ENCODE results near the gene PSMG3.
"Not testable (repeated sequence)": the region's sequence is repeated elsewhere in the genome, so short reads cannot be mapped to it uniquely, and the experiment has no call there.

PSMG3 gene

DNA sequence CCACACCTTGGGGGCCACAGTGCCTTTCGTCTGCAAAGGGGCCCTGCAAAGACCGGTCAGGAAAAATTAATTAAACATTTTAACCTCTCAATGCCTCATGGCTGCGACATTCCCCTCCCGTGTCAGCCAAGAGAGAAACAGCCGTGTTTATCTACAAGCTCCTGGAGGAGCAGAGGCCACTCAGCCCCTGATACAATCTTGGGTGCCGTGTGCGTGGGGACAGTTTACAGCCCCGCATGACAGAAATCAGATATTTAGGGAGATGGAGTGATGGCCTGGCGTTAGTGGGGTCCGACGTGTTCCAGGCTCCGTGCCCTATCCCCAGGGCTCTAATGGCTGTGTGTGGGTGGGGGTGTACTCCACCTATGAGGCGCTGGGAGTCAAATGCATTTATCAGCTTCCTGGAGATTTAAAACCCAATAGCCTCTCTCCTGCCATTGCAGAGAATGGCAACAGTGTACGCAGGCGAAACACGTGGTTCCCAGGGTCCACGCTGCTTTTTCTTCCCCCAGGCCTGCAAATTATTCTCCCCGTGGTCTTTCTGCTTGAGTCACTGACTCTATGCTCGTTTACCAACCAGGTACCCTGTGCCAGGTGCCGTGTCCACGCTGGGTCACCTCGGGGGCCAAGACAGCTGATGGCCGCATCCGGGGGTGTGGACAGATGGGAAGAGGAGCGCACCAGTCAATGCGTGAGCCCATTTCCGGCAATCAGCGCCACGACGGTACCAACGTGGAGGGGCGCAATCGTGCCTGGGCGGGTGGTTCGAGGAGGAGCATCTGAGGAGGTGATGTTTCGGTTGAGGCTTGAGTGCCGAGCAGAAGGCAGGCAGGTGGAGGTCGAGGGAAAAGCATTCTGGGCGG lies 26.6 kb upstream of the PSMG3 start:
- DNase-seq = no peak

DNA sequence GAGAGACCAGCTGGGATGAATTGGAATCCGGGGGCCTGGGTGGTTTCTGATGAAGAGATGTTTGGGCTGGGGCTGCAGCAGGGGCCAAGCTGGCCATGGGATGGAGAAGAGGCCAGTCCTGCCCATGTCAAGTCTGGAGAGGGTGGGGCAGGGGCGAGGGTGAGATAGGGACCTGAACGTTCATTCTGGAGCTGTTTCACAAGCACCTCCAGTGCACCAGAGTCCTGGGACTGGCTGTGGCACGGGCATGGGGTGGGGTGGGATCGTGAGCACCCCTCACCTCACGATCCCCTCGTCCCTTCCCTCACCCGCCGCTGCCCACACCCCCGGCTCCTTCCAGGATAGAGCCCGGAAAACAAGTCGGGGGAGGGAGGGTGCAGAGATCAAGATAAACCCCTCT lies 25.8 kb upstream of the PSMG3 start:
- no peak for DNase-seq

DNA sequence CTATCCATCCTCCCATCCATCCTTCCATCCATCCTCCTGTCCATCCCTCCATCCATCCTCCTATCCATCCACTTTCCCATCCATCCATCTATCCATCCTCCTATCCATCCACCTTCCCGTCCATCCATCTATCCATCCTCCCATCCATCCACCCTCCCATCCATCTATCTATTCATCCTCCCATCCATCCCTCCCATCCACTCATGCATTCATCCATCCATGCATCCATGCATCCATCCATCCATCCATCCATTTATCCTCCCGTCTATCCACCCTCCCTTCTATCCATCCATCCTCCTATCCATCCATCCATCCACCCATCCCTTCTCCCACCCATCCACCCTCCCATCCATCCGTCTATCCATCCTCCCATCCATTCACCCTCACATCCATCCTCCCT lies 25.2 kb upstream of the PSMG3 start:
- DNase-seq = no peak

DNA sequence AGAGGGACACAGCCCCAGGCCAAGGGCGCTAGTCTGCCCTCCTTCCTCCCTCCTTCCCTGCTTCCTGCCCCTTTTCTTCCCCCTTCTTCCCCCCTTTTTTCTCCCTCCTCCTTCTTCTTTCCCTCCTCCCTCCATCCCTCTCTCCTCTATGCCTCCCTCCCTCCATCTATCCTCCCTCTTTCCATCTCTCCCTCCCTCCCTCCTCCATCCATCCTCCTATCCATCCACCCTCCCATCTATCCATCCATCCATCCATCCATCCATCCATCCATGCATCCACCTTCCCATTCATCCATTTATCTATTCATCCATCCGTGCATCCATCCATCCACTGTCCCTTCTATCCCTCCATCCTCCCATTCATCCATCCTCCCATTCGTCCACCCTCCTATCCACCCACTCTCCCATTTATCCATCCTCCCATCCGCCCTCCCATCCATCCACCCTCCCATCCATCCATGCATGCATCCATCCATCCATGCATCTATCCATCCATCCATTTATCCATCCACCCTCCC lies 24.1 kb upstream of the PSMG3 start:
- DNase-seq = no peak

DNA sequence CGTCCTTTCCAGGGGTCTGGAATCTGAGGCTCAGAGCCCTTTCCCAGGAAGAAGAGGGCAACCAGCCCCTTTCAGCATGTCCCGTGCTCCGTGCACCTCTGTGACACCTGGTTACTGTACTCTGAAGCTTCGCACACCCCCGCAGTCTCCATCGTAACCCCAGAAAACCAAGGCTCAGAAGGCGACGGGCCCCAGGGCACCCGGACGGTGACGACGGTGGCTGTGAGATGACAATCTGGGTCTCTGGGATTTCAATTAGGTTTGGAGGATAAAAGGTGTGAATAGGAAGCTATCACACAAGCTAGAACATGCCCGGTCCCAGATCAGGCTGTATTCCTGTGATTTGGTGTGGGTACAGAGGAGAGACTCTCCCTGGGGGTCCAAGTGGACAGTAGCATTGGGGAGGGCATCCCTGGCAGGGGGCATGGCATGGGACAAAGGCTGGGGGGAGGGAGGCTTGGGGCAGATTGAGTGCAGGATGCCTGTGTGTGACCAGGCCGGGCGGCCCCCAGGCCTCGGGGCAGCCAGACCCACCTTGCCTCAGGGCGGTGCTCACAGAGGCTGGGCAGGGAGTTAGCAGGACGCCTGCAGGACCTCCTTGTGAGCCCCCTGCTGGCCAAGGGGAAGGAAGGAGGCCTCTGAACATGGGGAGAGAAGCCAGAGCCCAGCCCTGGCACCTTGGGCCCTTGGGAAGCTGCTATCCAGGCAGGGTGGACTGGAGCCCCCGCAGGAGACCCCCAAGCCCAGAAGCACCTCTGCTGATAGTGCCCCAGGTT lies 23.4 kb upstream of the PSMG3 start:
- no peak for DNase-seq

DNA sequence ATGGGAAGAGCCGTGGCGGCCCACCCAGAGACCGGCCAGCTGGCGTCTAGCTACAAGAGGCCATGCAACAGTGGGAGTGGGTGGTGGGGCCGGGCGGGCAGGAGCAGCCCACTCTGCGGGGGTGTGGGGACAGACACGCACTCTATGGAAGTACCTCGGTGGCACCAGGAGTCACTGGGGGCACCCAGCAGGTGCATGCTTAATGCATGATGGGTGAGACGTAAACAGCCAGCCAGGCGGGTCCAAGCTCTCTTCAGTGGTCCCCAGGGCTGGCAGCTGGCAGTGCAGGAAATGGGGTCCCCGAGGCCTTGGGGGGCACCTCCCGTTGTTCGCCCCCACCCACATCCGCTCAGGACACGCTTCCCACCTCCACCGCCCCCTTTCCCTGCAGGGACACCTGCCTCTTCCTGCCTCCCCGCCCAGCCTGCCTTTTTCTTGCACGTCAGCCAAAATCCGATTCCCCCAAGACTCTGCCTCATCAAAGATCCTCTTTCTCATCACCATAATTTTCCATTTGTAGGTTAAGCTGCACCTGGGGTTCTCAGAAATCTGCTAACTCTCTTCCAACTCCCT lies 22.6 kb upstream of the PSMG3 start:
- no peak for DNase-seq

DNA sequence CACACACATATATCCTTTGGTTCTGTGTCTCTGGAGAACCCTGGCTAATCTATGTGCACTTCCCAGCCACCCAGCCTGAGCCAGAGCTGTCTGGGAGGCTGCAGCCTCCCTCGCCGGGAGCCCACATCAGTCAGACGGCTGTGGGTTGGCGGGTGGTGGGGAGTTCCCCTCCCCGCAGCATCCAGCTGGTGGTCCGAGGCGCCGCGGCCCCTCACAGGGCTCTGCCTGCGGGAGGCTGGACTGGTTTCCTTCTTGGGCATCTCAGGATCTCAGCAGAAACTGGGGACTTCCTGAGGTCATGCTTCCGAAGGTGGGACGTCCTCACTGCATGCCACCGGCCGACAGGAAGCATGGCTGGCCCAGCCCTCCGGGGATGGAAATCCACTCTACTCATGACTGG lies 22.0 kb upstream of the PSMG3 start:
- no peak for DNase-seq

DNA sequence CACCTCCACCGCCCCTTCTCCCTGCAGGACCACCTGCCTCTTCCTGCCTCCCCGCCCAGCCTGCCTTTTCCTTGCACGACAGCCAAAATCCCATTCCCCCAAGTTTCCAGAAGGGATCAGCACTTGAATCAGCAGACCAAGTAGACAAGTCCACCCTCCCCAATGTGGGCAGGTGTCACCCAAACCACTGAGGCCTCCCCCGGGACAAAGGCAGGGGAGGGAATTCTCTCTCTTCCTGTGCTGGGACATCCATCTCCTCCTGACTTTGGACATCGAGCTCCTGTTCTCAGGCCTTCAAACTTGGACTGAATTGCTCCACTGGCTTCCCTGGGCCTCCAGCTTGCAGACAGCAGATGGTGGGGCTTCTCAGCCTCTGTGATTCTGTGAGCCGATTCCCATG lies 21.6 kb upstream of the PSMG3 start:
- DNase-seq = no peak

DNA sequence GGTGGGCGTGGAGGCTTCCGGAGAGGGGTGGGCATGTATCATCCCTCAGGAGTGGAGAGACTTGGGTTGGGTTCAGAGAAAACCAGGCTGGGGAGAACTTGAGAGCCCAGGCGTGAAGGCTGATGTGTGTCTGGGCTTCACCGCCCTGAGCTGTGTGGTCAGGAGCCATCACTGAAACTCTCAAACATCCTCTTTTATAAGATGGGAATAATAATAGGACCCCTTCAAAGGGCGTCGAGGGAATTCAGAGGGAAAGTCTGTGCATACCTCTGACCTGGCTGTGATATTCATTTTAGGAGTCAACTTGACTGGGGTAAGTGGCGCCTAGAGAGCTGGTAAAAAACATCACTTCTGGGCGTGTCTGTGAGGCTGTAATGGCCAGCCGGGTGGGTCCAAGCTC lies 21.1 kb upstream of the PSMG3 start:
- DNase-seq = no peak

DNA sequence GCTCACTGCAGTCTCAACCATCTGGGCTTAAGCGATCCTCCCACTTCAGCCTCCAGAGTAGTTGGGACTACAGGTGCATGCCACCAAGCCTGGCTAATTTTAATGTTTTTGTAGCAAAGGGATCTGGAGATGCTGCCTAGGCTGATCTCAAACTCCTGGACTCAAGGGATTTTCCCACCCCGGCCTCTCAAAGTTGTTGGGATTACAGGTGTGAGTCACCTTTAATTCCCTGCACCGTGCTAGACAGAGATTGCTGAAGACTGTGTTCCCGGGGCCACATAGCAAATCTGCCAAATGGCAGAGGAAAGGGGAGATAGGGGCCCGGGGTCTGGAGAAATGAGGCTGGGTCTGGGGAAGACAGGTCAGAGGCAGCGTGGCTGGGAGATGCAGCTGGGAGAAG lies 20.6 kb upstream of the PSMG3 start:
- DNase-seq = no peak

DNA sequence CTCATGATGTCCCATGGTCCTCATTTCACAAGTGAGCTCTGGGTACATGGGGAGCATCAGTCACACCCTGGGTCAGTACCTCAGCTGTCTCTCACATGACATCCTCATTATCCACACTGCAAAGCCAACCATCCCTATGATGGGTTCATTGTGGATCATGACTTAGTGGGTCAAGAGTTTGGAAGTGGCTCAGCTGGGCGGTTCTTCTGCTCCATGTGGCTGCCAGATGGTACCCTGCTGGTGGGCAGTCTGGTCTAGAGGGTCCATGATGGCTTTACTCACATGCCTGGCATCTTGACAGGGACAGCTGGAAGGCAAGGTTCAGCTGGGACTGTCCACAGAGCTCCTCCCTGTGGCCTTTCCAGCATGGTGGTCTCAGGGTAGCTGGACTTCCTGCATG lies 19.1 kb upstream of the PSMG3 start:
- no peak for DNase-seq

DNA sequence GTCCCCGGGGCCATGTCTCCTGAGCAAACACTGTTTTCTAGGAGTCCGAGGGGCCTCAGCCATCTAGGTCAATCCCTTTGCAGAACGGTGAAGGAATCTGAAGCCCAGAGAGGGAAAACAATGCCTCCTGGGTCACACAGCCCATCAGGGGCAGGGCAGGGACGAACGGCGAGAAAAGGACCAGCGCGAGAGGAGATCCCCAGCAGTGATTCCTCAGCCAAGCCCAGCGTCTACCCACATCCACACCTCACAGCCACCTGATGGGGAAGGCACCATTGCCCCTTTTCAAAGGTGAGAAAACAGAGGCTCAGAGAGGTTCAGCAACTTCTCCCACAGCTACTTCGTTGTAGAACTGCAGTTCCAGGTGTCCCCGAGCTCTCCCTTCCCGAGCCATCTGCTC lies 17.9 kb upstream of the PSMG3 start:
- DNase-seq = no peak

DNA sequence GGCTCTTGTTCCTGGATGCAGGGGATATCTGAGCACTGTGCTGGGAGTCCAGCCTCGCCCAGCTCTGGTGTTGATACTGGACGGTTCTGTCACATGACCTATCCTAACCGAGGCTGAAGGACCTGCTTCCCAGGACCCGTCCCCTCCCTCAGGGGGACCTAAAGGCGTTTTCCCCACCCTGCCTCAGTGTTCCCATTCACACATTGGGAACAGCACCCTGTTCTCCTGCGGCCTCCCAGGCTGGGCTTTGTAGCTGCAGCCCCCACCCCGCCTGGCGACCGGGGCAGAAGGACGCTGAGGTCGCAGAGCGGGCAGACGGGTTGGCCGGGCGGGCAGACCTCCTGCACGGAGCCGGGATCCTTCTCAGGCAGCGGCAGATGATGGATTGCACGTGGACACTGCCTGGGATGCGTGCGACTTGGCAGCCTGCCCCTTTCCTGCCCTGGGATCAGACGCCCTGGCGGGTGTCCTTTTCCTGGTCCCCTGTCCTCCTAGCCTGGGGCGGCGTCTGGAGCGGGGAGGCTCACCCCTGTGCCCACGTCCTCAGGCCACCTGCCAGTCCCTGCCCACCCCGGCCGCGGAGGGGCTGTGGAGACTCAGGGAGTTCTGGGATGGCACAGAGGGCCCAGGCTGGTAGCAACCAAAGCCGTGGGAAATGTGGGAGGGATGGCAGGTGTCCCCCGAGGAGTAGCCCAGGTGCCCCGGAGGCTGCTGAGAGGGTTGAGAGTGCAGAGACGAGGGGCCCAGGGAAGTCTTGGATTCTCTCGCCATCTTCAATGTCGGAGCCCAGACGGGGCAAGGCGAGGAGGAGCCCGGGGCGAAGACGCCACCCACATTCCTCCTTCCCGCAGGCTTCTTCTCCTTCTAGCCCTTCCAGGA lies 17.2 kb upstream of the PSMG3 start:
- no peak for DNase-seq

DNA sequence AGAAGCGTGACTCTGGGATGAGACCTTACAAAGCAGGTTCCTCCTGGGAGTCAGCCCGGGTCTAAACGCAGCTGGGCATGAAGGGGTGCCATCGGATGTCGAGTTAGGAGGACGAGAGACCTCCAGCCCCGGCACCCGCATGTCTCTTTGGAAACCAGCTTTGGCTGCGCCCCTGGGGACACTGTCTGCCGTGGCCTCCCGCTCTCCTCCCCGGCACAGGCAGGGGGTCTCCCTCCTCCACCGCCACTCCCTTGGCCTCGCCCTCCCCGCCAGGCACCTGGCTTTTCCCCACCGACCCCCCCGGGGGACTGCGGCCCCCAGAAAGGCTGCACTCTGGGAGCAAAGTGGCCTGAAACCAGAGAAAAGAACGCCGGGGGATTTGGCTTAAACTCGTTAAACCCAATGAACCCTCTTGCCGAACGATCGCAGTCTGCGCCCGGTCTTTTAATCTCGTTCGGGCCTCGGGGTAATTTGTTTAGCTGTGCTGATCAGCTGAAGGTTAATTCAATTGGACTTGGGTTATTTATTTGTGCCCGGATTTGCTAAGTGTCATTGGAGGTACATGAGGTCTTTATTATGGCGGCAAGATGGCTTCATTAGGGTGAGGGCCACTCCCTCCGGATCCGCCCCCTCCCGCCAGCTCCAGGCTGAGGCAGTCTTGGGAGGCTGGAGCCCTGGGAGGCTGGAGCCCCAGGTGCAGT lies 16.4 kb upstream of the PSMG3 start:
- DNase-seq = no peak

DNA sequence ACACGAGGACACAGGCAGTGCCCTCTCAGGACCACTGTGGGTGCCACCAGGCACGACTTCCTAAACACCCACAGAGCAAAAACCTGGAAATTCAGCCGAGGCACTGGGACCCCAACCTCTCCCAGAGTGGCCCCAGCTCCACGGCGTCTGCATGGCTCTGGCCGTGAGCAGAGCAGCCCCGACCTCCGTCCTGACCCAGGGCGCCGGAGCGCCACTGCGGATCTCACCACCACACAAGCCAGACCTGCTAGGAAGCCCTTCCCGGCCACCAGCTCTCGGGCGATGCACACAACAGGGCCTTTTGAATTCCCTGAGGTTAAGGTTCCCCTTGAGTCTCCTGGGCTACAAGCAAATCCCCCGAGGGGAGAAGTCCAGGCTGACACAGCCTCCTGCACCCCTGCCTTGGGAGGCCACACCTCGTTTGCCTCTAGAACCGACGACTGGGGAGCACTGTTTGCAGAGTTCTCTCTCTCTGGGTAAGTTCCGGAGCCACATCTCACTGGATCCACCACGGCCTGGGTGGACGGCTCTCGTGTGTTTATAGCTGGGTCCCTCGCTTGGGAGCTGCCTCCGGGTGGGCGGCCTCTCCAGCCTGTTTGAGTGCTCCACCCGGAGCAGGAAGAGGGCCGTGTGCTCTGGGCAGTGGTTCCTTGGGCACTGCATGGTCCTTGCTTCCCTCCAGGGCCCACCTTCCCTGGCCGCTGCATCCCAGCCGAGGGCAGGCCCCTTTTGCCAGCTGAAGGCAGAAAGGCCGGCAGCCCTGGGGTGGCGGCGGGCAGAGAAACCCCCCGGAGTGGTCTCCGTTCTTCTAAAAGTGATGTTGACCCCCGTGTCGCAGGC lies 15.5 kb upstream of the PSMG3 start:
- DNase-seq = no peak

DNA sequence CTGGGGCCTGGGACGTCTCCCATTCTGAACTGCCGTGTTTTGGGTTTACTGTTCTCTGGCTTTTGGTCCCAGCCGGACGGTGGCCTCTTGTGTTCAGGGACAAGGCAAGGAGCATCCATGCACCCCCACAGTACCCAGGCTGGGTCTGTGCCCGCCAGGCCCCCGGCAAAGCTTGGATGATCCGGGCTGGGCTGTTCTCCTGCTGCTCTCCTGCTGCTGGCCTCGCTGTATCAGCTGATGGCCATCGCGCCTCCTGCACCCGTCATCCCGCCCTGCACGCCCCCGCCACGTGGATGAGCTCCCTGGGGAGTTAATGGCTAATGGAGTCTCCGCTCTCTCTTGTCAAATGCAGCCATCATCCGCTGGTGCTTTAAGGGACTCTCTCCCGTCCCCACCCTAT lies 14.9 kb upstream of the PSMG3 start:
- DNase-seq = no peak

DNA sequence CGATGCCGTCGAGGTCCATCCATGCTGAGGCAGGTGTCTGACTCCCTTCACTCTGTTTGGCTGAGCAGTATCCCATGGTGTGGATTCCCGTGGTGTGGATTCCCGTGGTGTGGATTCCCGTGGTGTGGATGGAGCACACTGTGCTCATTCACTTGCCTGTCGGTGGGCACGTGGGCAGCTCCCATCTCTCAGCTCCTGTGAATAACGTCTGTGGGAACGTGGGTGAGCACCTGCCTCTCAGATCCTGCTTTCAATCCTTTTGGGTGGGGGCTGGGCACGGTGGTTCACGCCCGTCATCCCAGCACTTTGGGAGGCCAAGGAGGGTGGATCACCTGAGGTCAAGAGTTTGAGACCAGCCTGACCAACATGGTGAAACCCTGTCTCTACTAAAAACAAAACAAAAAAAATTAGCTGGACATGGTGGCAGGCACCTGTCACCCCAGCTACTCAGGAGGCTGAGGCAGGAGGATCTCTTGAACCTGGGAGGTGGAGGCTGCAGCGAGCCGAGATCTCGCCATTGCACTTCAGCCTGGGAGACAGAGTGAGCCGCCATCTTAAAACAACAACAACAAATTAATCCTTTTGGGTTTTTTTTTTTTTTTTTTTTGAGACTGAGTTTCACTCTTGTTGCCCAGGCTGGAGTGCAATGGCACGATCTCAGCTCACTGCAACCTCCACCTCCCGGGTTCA lies 13.6 kb upstream of the PSMG3 start:
- not testable (repeated sequence) for DNase-seq

DNA sequence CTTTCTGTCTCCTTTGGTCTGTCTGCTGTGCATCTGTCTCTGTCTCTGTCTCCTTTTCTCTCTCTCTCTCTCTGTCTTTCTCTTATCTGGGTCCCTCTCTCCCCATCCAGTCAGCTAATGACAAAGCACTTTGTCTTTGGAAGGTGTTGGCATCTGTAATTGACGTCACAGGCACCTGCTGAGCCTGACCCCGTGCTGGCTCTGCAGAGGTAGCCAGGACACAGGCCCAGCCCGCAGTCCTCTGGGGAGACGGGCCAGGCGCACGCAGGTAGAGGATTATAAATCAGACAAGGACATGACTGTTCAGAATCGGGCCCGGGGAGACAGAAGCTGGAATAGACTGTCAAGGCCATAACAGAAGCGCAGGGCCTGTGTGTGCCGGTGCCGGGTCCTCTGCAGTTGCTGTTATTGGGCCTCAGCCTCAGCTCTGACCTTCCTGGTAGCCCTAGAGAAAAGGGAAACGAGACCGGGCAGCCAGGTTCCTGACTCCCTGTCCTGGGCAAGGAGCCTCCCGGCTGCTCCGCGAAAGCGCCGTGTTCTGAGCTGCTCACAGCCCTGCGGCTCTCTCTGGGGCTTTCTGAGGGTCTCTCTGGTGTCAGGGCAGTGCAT lies 10.7 kb upstream of the PSMG3 start:
- DNase-seq = no peak

DNA sequence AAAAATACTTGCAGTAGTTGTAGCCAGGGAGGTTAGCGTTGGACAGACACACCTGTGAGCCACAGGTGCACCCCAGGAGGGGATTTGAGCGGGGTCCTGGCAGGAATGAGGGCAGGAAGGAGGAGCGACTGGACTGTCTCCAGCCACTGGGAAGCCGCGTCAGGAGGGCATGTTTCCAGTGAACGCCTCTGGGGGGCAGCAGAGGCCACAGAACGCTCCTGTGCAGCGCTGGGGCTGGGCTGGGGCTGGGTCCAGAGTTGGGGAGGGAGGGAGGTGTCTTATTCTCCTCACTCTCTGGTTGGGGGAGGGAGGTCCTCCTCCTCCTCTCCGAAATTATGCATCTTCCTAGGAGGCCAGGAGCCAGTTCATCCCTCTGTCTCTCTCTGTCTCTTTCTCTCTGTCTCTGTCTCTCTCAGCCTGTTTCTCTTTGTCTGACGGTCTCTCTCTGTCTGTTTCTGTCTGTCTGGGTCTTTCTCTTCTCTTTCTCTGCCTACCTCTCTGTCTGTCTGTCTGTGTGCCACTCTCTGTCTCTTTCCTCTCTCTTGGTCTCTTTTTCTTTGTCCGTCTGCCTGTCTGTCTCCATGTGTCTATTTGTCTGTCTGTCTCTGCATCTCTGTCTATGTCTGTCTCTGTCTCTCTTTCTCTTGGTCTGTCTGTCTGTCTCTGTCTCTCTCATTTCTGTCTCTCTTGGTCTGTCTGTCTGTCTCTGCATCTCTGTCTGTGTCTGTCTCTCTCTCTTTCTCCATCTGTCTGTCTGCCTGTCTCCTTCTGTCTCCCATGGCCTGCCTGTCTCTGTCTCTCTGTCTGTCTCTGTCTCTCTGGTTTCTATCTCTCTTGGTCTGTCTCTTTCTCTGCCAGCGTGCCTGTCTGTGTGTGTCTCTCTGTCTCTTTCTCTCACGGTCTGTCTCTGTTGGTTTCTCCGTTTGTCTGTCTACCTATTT lies 9.9 kb upstream of the PSMG3 start:
- DNase-seq = no peak
